CD4-positive, alpha-beta T cell (primary cell): ENCODE measurements around the gene LMNTD2. TPM values are rescaled to one million over a fixed set of nuclear protein-coding genes. Genes with fewer than 3 reads are reported as not detected.

Experiments
- ATAC-seq: fragments of 200-7000 bp; cut with Tn5 transposase; one replicate; pipeline ENCODE4 v1.10.0; 2022; ENCODE audit warnings: mild to moderate bottlenecking; ENCODE audit not compliant: poor library complexity
- CTCF ChIA-PET: fragments of 350-600 bp; sonication (Branson Sonifier 250); formaldehyde crosslinking; loops from one replicate; lab custom pipeline; 2021; ENCODE audit warnings: antibody characterized with exemption, inconsistent platforms; lab: Charles Lee
- POLR2A ChIA-PET: fragments of 350-600 bp; sonication (Branson Sonifier 250); formaldehyde crosslinking; loops from one replicate; lab custom pipeline; 2021; ENCODE audit warnings: antibody characterized with exemption, inconsistent platforms; lab: Charles Lee
- DNase-seq, 14 experiments: peaks; one replicate each; pipeline ENCODE4 v3.0.0-alpha.2; 2013 to 2020; ENCODE audit warnings: mixed read lengths in 2 of 14
- H3K27ac ChIP-seq, 2 donors: one replicate each; pipeline versions ENCODE4 v1.5.1 to v1.7.0; 2013; ENCODE audit warnings: low read length in 2 of 2, low read depth in 1 of 2, mild to moderate bottlenecking in 1 of 2
- H3K27me3 ChIP-seq, 2 experiments: 1 replicate in 1 of 2; 2 replicates in 1 of 2; pipeline versions ENCODE4 v1.6.1 to v1.7.0; 2013; ENCODE audit warnings: low read length in 2 of 2, control low read depth in 1 of 2, mild to moderate bottlenecking in 1 of 2, moderate library complexity in 1 of 2; ENCODE audit not compliant: insufficient read depth in 2 of 2, control insufficient read depth in 1 of 2
- H3K36me3 ChIP-seq: one replicate; pipeline ENCODE4 v1.6.1; 2013; ENCODE audit warnings: low read length, control low read depth; ENCODE audit not compliant: insufficient read depth
- H3K4me1 ChIP-seq: one replicate; pipeline ENCODE4 v1.6.1; 2013; ENCODE audit warnings: low read length, control low read depth; ENCODE audit not compliant: insufficient read depth
- H3K4me3 ChIP-seq: one replicate; pipeline ENCODE4 v1.5.1; 2013; ENCODE audit warnings: mild to moderate bottlenecking, low read length, moderate library complexity
- H3K9me3 ChIP-seq, 2 experiments: 1 replicate in 1 of 2; 2 replicates in 1 of 2; pipeline versions ENCODE4 v1.6.1 to v1.7.0; 2013; ENCODE audit warnings: low read length in 2 of 2, mild to moderate bottlenecking in 2 of 2, control low read depth in 1 of 2, moderate library complexity in 1 of 2; ENCODE audit not compliant: control insufficient read depth in 1 of 2, insufficient read depth in 1 of 2
- H3K27ac Mint-ChIP-seq: one replicate; pipeline ENCODE4 v1.8.0; 2020; ENCODE audit warnings: mixed read lengths
- H3K27me3 Mint-ChIP-seq: one replicate; pipeline ENCODE4 v1.8.0; 2021; ENCODE audit warnings: mixed read lengths
- H3K36me3 Mint-ChIP-seq: one replicate; pipeline ENCODE4 v1.8.0; 2021; ENCODE audit warnings: low read depth, mixed read lengths
- H3K4me1 Mint-ChIP-seq: one replicate; pipeline ENCODE4 v1.8.0; 2021; ENCODE audit warnings: low read depth, mixed read lengths
- H3K4me3 Mint-ChIP-seq: one replicate; pipeline ENCODE4 v1.8.0; 2020; ENCODE audit warnings: mild to moderate bottlenecking, mixed read lengths
- H3K9me3 Mint-ChIP-seq: one replicate; pipeline ENCODE4 v1.8.0; 2020; ENCODE audit warnings: mixed read lengths
- intact Hi-C, 2 experiments: fragments of 100-400 bp; cut with DNase I in 1 of 2; cut with micrococcal nuclease in 1 of 2; formaldehyde crosslinking; loops; one replicate each; pipeline versions ENCODE4 v1.15.1 to v1.9.0; 2023 to 2025; cut with DNase I, micrococcal nuclease
- total RNA-seq, 174 experiments: library from RNA in 2 of 174; stranded (reverse) in 2 of 174; gene quantifications; one replicate each; pipeline ENCODE4 v1.2.3 and lab custom pipeline; 2021 to 2026
- TF ChIP-seq, protein P1 (sequence below): fragments of 200-600 bp; IDR thresholded peaks from one replicate; pipeline ENCODE4 v1.8.0; 2022; ENCODE audit warnings: antibody characterized with exemption, mild to moderate bottlenecking

The LMNTD2 gene
- total RNA-seq, 2 experiments from 2014 or later = 8.2 to 10.3 TPM

DNA sequence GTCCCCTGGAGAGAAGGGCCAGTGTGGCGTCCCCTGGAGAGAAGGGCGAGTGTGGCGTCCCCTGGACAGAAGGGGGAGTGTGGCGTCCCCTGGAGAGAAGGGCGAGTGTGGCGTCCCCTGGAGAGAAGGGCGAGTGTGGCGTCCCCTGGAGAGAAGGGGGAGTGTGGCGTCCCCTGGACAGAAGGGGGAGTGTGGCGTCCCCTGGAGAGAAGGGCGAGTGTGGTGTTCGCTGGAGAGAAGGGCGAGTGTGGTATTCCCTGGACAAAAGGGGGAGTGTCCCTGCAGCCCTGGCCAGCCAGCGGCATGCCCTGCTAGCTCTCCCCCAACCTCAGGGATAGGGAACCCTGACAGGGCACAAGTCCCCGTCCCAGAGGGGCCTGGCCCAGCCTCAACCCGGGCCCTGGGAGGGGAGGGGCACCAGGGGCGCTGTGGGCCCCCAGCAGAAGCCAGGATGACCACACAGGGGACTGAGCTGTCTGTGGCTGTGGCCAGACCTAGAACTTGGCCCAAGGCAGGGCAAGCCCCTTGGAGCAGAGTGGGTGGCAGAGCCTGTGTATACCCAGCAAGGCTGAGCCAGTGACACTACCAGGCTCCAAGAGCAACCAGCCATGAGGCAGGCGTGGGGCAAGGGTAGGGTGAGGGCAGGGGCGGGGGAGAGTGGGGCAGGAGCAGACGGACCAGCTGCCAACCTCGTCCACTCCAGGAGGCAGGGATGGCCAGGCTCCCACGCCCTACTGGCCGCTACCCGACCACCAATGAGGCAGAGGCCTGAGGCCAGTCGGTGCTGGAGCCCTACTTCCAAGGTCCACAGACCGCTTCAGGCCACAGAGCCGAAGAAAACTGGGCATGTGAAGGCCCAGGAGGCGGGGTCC is 29.3 kb downstream of the LMNTD2 start:
- Mint-ChIP-seq H3K4me3 (peak overlapping the region; percentile 66), H3K27me3 (no peaks in the 10 kb centered on the region), H3K36me3 (peaks cover 12% of the 10 kb centered on the region), H3K9me3 (no peaks in the 10 kb centered on the region), H3K4me1 (peaks cover 2% of the 10 kb centered on the region), H3K27ac (no peak overlapping the region)
- intact Hi-C loops = no loop called here
- ATAC-seq (no peak), DNase-seq (no peak)
- H3K4me3 ChIP-seq = no peak overlapping the region
- H3K4me1 ChIP-seq = peaks cover 19% of the 10 kb centered on the region
- no peak overlapping the region for H3K27ac ChIP-seq
- ChIA-PET CTCF (no interaction called here), POLR2A (no interaction called here)
- H3K9me3 ChIP-seq = no peaks in the 10 kb centered on the region
- TF ChIP-seq, protein P1, sequence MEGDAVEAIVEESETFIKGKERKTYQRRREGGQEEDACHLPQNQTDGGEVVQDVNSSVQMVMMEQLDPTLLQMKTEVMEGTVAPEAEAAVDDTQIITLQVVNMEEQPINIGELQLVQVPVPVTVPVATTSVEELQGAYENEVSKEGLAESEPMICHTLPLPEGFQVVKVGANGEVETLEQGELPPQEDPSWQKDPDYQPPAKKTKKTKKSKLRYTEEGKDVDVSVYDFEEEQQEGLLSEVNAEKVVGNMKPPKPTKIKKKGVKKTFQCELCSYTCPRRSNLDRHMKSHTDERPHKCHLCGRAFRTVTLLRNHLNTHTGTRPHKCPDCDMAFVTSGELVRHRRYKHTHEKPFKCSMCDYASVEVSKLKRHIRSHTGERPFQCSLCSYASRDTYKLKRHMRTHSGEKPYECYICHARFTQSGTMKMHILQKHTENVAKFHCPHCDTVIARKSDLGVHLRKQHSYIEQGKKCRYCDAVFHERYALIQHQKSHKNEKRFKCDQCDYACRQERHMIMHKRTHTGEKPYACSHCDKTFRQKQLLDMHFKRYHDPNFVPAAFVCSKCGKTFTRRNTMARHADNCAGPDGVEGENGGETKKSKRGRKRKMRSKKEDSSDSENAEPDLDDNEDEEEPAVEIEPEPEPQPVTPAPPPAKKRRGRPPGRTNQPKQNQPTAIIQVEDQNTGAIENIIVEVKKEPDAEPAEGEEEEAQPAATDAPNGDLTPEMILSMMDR = no peak
- H3K36me3 ChIP-seq = peaks cover 26% of the 10 kb centered on the region
- H3K27me3 ChIP-seq = no peaks in the 10 kb centered on the region

DNA sequence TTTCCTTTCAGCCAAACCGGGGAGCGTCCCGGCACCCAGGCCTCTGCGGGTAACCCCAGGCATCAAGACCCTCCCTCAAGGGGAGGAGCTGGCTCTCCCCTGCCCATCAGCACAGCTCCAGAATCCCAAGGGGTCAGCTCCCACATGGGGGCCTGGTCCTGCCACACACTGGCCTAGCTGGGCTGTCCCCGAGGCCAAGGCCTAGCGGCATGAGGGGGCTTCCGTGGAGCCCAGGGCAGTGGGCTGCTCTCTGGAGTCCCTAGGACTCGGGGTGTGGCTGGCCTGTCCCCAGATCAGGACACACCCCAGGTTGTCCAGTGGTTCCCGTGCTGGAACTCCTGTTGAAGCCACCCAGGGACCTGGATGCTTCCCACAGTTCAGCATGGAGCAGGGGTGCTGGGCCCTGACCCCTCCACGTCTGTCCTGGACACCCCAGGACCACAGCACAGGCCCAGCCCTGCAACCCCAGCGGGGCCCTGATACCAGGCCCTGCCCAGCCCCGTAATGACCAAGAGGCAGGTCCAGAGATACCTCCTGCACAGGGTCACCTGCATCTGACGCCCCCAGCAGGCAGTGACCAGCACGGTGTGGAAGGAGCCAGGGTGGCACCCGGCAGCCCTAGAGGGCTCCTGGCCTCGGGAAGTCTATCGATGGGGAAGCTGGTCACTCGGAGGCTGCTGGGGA is 30.7 kb downstream of the LMNTD2 start:
- ChIA-PET POLR2A (no interaction called here), CTCF (no interaction called here)
- no peak overlapping the region for H3K27ac Mint-ChIP-seq
- Histone ChIP-seq H3K4me1 (peaks cover 15% of the 10 kb centered on the region), H3K27me3 (no peaks in the 10 kb centered on the region), H3K9me3 (no peaks in the 10 kb centered on the region), H3K27ac (no peak overlapping the region), H3K36me3 (peaks cover 26% of the 10 kb centered on the region), H3K4me3 (no peak overlapping the region)
- H3K9me3 Mint-ChIP-seq = no peaks in the 10 kb centered on the region
- DNase-seq (no peak), ATAC-seq (no peak)
- intact Hi-C loops = no loop called here
- H3K36me3 Mint-ChIP-seq = peaks cover 9% of the 10 kb centered on the region
- no peaks in the 10 kb centered on the region for H3K27me3 Mint-ChIP-seq
- TF ChIP-seq, protein P1 = no peak
- H3K4me1 Mint-ChIP-seq = no peaks in the 10 kb centered on the region
- H3K4me3 Mint-ChIP-seq = peak overlapping the region; percentile 38

DNA sequence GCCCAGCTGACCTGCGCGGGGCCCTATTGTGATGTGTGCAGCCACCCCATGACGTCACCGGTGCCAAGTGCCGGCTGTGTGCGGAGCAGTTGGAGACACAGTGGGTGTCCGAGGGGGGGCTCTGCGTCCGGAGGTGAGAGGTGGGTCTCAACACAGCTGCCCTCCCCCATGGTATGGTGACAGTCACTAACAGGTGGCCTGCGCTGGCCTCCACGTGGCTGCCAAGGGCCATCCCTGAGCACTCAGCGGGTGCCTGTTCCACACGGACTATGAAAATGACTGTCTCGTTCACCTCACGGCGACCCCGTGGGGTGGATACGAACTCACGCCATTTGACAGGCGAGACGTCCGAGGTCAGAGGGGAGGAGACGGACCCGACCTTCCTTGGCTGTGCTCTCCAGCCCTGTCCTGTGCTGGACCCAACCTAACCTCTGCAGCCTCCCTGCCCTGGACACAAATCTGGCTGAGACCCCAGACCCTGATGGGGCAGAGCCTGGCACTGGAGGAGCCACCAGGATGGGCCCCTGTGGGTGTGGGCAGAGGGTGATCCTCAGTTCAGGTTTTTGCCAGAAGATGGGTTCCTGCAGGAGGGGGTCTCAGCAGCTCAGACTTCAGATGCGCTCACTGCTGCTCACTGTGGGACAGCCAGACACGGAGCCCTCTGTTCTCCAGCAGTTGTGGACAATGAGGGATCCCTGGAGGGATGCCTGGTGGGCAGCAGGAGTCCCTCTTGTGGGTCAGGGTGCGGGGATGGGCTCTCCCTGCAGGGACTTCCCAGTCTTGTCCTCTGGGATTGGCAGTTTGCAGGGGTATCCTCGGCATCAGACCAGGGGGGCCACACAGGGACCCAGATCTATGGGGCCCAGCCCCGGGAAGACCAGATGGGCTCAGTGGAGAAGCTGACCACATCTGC is 31.5 kb downstream of the LMNTD2 start:
- TF ChIP-seq, protein P1 = no peak
- POLR2A ChIA-PET = no interaction called here
- Mint-ChIP-seq H3K27me3 (no peaks in the 10 kb centered on the region), H3K9me3 (no peaks in the 10 kb centered on the region), H3K4me1 (no peaks in the 10 kb centered on the region), H3K27ac (no peak overlapping the region), H3K4me3 (no peak overlapping the region), H3K36me3 (peaks cover 9% of the 10 kb centered on the region)
- no peak for ATAC-seq
- Histone ChIP-seq H3K9me3 (no peaks in the 10 kb centered on the region), H3K4me1 (peaks cover 7% of the 10 kb centered on the region), H3K36me3 (peaks cover 26% of the 10 kb centered on the region), H3K27ac (no peak overlapping the region), H3K4me3 (no peak overlapping the region), H3K27me3 (no peaks in the 10 kb centered on the region)
- intact Hi-C loops = no loop called here
- DNase-seq = no peak
- CTCF ChIA-PET = no interaction called here
